PFSK-1 (cell line): ENCODE measurements around the gene JAM3.
A peak's percentile ranks its signal among the peaks of the same experiment; 100 is the strongest.

Experiments used
- FOXP2 ChIP-seq: optimal IDR thresholded peaks from 2 replicates; pipeline ENCODE3; 2011; ENCODE audit warnings: borderline replicate concordance, control low read depth, inconsistent platforms; ENCODE audit not compliant: insufficient read depth; ENCODE audit errors: extremely low read length, extremely low read depth
- POLR2AphosphoS5 ChIP-seq: IDR thresholded peaks from 2 replicates; pipeline ENCODE4 v1.6.1; 2012; ENCODE audit warnings: low read depth, mild to moderate bottlenecking, control low read depth, low read length, moderate library complexity
- SIN3A ChIP-seq: IDR thresholded peaks from 2 replicates; pipeline ENCODE4 v1.6.1; 2012; ENCODE audit warnings: mild to moderate bottlenecking, low read length, moderate library complexity, borderline replicate concordance; ENCODE audit not compliant: insufficient read depth
- TAF1 ChIP-seq: IDR thresholded peaks from 2 replicates; pipeline ENCODE4 v1.6.1; 2012; ENCODE audit warnings: low read length, control low read depth, borderline replicate concordance; ENCODE audit not compliant: insufficient read depth
- TF ChIP-seq, protein P1 (sequence below), 2 experiments: IDR thresholded peaks; 2 replicates each; pipeline versions ENCODE4 v1.6.1 to v1.8.0; 2011 to 2012; ENCODE audit warnings: low read depth in 2 of 2, low read length in 2 of 2, control low read depth in 1 of 2, inconsistent platforms in 1 of 2, mild to moderate bottlenecking in 1 of 2, moderate library complexity in 1 of 2; ENCODE audit not compliant: insufficient read depth in 1 of 2

JAM3 gene

DNA sequence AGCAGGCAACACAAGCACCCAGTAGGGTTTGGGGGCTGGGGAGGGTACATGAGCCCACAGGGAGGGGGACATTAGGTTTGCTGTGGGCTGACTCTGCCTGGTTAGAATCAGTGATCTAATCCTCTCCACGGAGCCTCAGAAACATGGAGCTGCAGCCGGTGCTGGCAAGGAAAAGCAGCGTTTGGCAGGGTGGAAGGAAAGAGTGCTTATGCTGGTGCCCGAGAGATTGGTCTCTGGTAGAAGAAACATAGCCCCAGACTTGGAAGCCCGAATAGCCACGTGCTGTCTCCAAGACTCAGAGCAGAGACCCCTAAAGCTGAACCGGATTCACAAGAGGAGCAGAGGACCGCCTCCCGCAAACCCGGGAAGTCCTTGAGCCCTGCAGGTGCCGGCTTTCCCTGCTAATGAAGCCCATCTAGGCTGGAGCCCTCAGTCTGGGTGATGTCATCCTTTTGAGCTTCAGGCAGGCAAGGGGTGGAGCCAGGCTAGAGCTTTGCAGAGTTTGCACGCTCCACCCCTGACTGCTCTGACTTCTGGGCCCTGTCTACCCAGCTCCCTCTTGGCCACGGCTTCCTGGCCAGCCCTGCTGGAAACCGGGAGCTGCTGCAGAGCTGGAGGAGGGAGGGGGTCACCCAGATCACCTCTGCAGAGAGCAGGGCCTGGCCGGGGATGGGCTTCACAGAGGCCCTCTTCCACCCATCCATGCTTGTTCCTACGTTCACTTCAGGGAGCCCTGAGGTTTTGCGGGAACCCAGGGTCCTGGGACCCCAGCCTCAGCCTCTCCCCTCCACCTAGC is 35.0 kb upstream of the JAM3 start:
- no peak for TF ChIP-seq FOXP2
- TF ChIP-seq TAF1 = no peak
- TF ChIP-seq, protein P1, sequence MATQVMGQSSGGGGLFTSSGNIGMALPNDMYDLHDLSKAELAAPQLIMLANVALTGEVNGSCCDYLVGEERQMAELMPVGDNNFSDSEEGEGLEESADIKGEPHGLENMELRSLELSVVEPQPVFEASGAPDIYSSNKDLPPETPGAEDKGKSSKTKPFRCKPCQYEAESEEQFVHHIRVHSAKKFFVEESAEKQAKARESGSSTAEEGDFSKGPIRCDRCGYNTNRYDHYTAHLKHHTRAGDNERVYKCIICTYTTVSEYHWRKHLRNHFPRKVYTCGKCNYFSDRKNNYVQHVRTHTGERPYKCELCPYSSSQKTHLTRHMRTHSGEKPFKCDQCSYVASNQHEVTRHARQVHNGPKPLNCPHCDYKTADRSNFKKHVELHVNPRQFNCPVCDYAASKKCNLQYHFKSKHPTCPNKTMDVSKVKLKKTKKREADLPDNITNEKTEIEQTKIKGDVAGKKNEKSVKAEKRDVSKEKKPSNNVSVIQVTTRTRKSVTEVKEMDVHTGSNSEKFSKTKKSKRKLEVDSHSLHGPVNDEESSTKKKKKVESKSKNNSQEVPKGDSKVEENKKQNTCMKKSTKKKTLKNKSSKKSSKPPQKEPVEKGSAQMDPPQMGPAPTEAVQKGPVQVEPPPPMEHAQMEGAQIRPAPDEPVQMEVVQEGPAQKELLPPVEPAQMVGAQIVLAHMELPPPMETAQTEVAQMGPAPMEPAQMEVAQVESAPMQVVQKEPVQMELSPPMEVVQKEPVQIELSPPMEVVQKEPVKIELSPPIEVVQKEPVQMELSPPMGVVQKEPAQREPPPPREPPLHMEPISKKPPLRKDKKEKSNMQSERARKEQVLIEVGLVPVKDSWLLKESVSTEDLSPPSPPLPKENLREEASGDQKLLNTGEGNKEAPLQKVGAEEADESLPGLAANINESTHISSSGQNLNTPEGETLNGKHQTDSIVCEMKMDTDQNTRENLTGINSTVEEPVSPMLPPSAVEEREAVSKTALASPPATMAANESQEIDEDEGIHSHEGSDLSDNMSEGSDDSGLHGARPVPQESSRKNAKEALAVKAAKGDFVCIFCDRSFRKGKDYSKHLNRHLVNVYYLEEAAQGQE (IDR thresholded peaks at IDR 0.05; ENCODE audit: insufficient read depth in 1 of 2, low read depth in 2 of 2, low read length in 2 of 2) = no peak
- TF ChIP-seq SIN3A = no peak
- no peak for TF ChIP-seq POLR2AphosphoS5

DNA sequence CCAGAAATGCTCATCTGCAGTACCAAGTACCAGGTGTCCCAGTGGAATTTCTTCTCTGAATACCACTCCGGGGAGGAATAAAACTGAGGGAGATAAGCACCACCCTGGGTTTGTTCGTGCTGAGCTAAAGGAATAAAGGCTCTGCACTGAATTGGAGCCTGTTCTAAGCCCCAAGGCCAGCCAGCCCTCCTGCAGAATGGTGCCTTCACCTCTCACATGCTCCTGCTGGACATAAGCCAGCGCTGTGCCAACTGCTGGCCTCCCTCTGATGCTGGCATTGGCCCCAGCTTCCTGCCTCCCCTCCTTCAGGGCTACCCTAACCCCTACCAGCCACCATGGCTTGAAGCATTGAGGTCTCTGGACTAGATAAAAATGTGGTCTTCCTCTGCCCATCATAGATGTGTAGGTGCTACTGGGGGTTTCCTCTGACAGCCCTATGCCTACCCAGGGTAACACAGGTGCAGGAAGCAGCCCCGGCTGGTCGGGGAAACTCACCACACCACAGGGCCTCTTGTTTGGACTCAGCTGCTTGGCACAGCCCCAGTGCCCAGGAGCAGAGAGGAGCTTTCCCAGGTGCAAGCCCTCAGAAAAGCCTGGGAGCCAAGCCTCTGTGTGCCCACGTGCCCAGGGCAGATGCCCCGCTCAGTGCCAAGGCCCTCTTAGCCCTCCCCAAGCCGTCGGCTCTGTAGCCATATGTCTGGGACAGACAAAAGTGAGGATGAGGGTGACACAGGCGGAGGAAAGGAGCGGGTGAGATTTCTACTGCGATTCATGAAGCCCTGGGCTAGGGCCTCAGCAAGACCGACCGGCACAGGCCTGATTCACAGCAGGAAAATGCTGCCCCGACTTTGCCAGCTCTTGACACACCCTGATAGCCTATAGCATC is 34.1 kb upstream of the JAM3 start:
- TF ChIP-seq, protein P1 (IDR thresholded peaks at IDR 0.05; ENCODE audit: insufficient read depth in 1 of 2, low read depth in 2 of 2, low read length in 2 of 2) = no peak
- no peak for TF ChIP-seq SIN3A
- TF ChIP-seq TAF1 = no peak
- no peak for TF ChIP-seq FOXP2
- TF ChIP-seq POLR2AphosphoS5 = no peak

DNA sequence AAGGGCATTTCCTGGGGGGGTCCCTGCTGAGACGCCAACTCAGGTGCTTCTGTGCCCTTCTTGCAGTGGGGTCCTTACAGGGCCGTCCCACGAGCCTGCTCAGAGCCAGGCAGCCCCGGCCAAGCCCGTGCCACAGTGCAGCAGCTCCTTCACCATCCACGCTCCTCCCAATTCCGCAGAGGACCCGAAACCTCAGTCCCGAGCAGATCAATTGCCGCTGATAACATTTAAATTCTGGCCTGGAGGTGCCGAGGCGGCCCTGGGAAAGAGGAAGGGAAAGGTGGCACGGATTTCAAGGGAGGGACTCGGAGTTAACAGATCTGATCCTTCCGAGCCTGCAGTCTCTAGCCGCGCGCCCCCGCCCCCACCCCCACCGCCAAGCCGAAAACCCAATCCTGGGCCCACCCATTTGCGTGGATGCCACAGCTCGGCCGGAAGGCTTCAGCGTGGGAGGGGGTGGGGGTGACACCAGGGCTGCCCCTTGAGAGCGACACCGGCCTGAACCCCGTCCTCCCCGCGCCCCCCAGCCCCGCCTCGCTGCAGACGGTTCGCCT is 32.3 kb upstream of the JAM3 start:
- TF ChIP-seq, protein P1 (IDR thresholded peaks at IDR 0.05; ENCODE audit: insufficient read depth in 1 of 2, low read depth in 2 of 2, low read length in 2 of 2) = no peak
- TF ChIP-seq FOXP2 (no peak), SIN3A (no peak), TAF1 (no peak), POLR2AphosphoS5 (no peak)

DNA sequence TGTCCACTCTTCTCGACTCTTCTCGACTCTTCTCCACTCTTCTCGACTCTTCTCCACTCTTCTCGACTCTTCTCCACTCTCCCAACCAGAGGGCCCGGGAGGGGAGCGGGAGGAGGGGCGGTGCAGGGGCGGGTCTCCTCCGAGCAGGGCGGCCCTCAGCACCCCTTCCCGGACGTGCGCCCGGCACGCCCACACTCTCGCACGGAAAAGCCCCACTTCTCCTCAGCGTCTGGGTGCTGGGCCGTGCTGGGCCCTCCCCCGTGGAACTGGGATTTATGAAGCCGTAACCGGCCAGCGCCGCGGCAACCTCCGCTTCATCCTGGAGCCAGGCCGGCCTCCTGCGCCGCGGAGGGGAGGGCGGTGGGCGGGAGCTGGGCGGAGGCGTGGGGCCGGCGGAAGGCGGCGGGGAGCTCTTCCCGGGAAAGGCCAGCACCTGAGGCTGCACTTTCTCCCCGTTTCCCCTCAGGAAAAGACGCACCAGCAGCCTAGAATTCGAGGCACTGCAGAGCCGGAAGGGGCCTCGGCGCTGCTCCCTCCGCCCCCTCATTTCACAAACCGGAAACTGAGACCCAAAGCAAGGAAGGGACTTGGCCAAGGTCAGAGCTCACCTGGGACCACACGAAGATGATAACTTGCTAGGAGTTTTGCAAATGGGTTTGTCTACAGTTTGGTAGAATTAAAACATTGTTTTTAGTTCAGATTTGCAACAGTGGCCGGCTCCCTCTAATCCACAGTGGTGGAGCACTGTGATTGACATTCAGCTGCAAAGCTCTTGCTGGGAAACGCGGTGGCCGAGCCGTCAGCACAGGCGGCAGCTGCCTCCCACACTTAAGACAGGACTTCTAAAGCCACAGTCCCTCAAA is 31.6 kb upstream of the JAM3 start:
- TF ChIP-seq, protein P1 (IDR thresholded peaks at IDR 0.05; ENCODE audit: insufficient read depth in 1 of 2, low read depth in 2 of 2, low read length in 2 of 2) = no peak
- no peak for TF ChIP-seq SIN3A
- TF ChIP-seq FOXP2 = peak; percentile 14
- TF ChIP-seq POLR2AphosphoS5 = peak; percentile 33; the same call in 1 of the 2 replicates
- no peak for TF ChIP-seq TAF1
